Colonic mucosa (tissue), 4 donors: ENCODE measurements around the gene RAB11FIP4. TPM values are rescaled to one million over a fixed set of nuclear protein-coding genes. Genes with fewer than 3 reads are reported as not detected.

Source experiments
- DNase-seq: peaks from one replicate; pipeline ENCODE4 v3.0.0-alpha.2; 2020
- H3K27ac ChIP-seq: fragments of 200-600 bp; one replicate; pipeline ENCODE4 v1.8.0; 2021
- H3K27me3 ChIP-seq: fragments of 200-600 bp; one replicate; pipeline ENCODE4 v1.8.0; 2021
- H3K36me3 ChIP-seq: fragments of 200-600 bp; one replicate; pipeline ENCODE4 v1.8.0; 2021
- H3K4me1 ChIP-seq: fragments of 200-600 bp; one replicate; pipeline ENCODE4 v1.8.0; 2021; ENCODE audit warnings: mild to moderate bottlenecking
- H3K4me3 ChIP-seq: fragments of 200-600 bp; one replicate; pipeline ENCODE4 v1.8.0; 2021
- H3K9ac ChIP-seq, 2 donors: one replicate each; pipeline ENCODE4 v1.7.0; 2013; ENCODE audit warnings: control low read depth in 2 of 2, low read depth in 2 of 2, low read length in 2 of 2
- H3K9me3 ChIP-seq: fragments of 200-600 bp; one replicate; pipeline ENCODE4 v1.8.0; 2021
- intact Hi-C: fragments of 100-400 bp; cut with DNase I; formaldehyde crosslinking; loops from one replicate; pipeline ENCODE4 v1.14.1; 2022
- total RNA-seq, 2 donors: library from RNA; stranded (reverse); fragmentation: NEBNext Ultra II Directional in 1 of 2; extraction: Animal tissue kit (Norgen Biotek cat#: 25700) in 1 of 2; gene quantifications; one replicate each; pipeline ENCODE4 v1.2.1, GENCODE V29; 2021
- TF ChIP-seq, protein P1 (sequence below): fragments of 200-600 bp; IDR thresholded peaks from one replicate; pipeline ENCODE4 v1.8.0; 2022; ENCODE audit warnings: antibody characterized with exemption, mild to moderate bottlenecking
- donor health status: healthy.
- donor health status: DM: no; HTN: no; CAD: no.
- donor health status: DM: no; HTN: no; CAD: no.

RAB11FIP4 gene
- total RNA-seq, 2 donors from 2014 or later, result 41.5 to 46.0 TPM

DNA sequence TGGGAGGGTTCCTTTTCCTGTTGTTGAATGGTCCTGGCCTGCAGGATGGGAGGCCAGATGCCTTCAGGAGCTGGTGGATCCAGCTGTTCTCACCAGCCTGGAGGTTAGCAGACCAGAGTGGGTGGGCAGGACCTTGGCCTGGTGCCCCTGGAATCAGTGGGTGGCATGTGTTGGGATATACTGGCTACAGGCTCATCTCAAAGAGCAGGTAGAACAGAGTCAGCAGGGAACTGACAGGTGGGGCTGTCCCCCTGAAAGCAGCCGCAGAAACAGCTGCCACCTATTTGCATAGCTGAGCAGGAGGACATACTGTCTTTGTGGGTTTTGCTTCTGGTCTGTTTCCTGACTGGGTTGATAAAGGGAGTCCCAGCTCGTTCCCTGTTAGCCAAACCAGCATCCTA, 144.1 kb downstream of the RAB11FIP4 start:
- no peak for DNase-seq
- no peak overlapping the region for H3K9ac ChIP-seq
- no peaks in the 10 kb centered on the region for H3K9me3 ChIP-seq
- H3K4me3 ChIP-seq, result no peak overlapping the region
- H3K27me3 ChIP-seq, result no peaks in the 10 kb centered on the region
- H3K27ac ChIP-seq, result no peak overlapping the region
- TF ChIP-seq, protein P1, sequence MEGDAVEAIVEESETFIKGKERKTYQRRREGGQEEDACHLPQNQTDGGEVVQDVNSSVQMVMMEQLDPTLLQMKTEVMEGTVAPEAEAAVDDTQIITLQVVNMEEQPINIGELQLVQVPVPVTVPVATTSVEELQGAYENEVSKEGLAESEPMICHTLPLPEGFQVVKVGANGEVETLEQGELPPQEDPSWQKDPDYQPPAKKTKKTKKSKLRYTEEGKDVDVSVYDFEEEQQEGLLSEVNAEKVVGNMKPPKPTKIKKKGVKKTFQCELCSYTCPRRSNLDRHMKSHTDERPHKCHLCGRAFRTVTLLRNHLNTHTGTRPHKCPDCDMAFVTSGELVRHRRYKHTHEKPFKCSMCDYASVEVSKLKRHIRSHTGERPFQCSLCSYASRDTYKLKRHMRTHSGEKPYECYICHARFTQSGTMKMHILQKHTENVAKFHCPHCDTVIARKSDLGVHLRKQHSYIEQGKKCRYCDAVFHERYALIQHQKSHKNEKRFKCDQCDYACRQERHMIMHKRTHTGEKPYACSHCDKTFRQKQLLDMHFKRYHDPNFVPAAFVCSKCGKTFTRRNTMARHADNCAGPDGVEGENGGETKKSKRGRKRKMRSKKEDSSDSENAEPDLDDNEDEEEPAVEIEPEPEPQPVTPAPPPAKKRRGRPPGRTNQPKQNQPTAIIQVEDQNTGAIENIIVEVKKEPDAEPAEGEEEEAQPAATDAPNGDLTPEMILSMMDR, result no peak
- no peaks in the 10 kb centered on the region for H3K4me1 ChIP-seq
- intact Hi-C loops, result no loop called here
- peaks cover 7% of the 10 kb centered on the region for H3K36me3 ChIP-seq

DNA sequence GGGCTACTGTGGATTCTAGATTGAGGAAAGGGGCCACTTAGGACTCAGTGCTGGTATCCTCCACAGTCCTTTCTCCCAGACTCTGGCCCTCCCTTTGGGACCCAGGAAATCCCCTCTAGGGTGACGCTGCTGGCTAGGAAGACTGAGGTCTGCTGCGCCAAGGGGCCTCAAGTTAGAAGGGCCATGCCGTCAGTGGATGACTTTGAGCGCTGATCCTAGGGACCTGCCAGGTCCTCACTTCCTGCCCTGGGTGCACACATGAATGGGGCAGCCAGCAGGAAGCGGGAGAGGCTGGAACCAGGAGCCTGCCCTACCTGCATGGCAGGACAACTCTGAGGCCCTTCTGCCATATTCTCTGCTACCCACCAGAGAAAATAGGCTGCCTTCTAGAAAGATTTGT, 145.0 kb downstream of the RAB11FIP4 start:
- intact Hi-C loops, result no loop called here
- H3K27me3 ChIP-seq, result no peaks in the 10 kb centered on the region
- H3K4me1 ChIP-seq, result no peaks in the 10 kb centered on the region
- H3K27ac ChIP-seq, result no peak overlapping the region
- peaks cover 6% of the 10 kb centered on the region for H3K36me3 ChIP-seq
- no peak overlapping the region for H3K9ac ChIP-seq
- no peak for DNase-seq
- TF ChIP-seq, protein P1, result no peak
- H3K4me3 ChIP-seq, result no peak overlapping the region
- H3K9me3 ChIP-seq, result no peaks in the 10 kb centered on the region

DNA sequence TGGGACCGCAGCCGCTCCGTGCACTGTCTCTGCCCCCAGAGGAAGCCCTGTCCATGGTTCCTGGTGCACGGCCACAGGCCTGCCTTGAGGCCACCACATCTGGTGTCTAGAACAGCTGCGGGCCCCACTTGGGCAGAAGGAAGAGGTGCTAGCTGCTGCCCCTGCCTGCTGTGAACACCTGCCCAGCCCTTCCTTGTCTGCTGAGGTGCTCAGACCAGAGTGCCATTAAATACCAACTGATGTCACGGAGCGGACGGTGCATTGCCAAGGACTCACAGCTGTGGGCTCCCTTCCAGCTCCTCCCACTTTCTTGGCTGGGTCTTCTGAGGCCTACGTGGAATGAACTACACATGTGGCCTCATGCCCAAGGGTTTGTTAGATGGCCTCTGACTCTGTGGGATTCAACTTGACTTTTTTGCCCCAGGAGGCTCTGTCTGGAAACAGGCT, 146.1 kb downstream of the RAB11FIP4 start:
- Histone ChIP-seq H3K27ac (no peak overlapping the region), H3K4me3 (no peak overlapping the region), H3K4me1 (no peaks in the 10 kb centered on the region), H3K9ac (no peak overlapping the region), H3K36me3 (no peaks in the 10 kb centered on the region), H3K27me3 (no peaks in the 10 kb centered on the region), H3K9me3 (no peaks in the 10 kb centered on the region)
- no peak for DNase-seq
- intact Hi-C loops, result no loop called here
- TF ChIP-seq, protein P1, result no peak

DNA sequence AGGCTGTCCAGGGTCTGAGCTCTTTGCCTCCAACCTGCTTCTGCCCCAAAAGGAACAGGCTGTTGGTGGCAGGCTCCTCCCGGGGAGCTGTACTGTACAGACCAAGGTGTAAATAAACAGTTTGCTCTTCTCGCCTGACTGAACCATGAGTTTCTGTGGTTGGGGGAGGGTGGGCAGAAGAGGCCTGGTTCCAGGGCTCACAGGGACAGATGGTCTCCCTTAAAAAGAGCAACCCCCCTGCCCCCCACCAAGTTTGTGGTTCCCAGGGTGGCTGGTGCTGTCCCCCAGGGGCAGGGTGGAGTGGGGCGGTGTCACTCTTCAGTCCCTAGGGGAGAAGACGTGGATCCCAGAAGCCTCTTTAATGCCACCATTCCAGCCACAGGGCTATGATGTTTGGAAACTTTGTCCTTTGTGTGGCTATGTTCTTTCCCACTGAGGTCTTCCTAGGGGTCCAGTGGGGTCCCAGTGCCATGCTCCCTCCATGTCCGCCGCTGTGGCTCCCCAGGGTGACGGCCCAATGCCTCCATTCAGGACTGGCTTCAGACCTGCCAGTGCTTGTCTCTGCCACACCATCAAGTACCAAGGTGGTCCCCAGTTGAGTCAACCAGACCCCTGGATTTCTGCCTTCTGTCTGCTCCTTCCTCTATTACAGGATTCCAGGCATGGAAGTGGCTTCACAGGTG, 146.7 kb downstream of the RAB11FIP4 start:
- Histone ChIP-seq H3K9ac (no peak overlapping the region), H3K9me3 (no peaks in the 10 kb centered on the region), H3K4me3 (no peak overlapping the region), H3K27ac (no peak overlapping the region), H3K4me1 (no peaks in the 10 kb centered on the region), H3K27me3 (no peaks in the 10 kb centered on the region), H3K36me3 (no peaks in the 10 kb centered on the region)
- DNase-seq, result no peak
- intact Hi-C loops, result no loop called here
- TF ChIP-seq, protein P1, result no peak

DNA sequence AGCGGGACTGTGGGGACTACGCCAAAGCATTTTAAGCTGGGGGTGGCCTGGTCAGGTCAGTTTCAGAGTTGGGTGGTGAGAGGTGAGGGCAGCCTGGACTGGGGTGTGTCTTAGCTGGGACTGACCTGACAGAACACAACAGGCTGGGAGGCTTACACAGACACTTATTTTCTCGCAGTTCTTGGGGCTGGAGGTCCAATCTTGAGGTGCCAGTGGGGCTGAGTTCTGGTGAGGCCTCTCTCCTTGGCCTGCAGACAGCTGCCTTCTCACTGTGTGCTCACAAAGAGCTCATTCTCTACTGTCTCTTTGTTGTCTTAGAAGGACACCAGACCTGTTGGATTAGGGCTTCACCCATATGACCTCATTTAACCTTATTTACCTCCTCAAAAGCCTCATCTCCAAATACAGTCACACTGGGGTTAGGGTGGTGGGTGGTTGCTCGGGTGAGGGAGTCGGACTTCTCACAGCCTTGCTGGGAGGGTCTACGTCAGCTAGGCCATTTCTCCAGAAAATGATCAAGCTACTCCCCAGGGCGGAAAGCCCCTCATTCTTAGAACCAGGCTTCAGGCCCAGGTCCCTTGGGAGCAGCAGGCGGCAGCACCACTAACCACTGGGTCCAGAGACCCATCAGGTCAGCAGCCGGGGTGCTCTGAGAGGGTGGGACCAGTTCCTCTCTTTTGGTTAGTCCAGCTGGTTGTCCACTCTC, 149.3 kb downstream of the RAB11FIP4 start:
- Histone ChIP-seq H3K9me3 (no peaks in the 10 kb centered on the region), H3K4me3 (no peak overlapping the region), H3K27ac (no peak overlapping the region), H3K27me3 (no peaks in the 10 kb centered on the region), H3K9ac (no peak overlapping the region), H3K36me3 (no peaks in the 10 kb centered on the region), H3K4me1 (no peaks in the 10 kb centered on the region)
- no peak for DNase-seq
- intact Hi-C loops, result no loop called here
- TF ChIP-seq, protein P1, result no peak
